Prostate gland (tissue), 2 donors: ENCODE results near the gene TFF1. TPM values are rescaled to one million over a fixed set of nuclear protein-coding genes. Genes with fewer than 3 reads are reported as not detected.

Experiments
- DNase-seq: peaks from one replicate; pipeline ENCODE4 v3.0.0-alpha.2; 2019; ENCODE audit warnings: low spot score
- H3K27ac ChIP-seq, 2 donors: fragments of 200-600 bp; sonication (generic); 2 replicates each; pipeline ENCODE4 v1.5.1; 2017 to 2019
- H3K27me3 ChIP-seq: fragments of 200-600 bp; sonication (generic); replicated peaks from 2 replicates; pipeline ENCODE4 v1.5.1; 2019; ENCODE audit not compliant: insufficient read depth
- H3K36me3 ChIP-seq, 2 donors: fragments of 200-600 bp; sonication (generic); 1 replicate in 1 of 2; 2 replicates in 1 of 2; pipeline versions ENCODE4 v1.5.1 to v1.8.1; 2017 to 2019
- H3K4me1 ChIP-seq: fragments of 200-600 bp; sonication (generic); replicated peaks from 2 replicates; pipeline ENCODE4 v1.5.1; 2019
- H3K4me3 ChIP-seq, 2 donors: fragments of 200-600 bp; sonication (generic); 2 replicates each; pipeline ENCODE4 v1.5.1; 2017 to 2019
- H3K9me3 ChIP-seq: fragments of 200-600 bp; sonication (generic); 2 replicates; pipeline ENCODE4 v1.5.1; 2017
- CTCF ChIP-seq, 4 experiments: fragments of 200-600 bp in 2 of 4; fragments of 450-650 bp in 2 of 4; sonication (generic) in 2 of 4; IDR thresholded peaks; 1 replicate in 3 of 4; 2 replicates in 1 of 4; pipeline ENCODE4 v1.5.1; 2016 to 2019; ENCODE audit warnings: antibody characterized with exemption in 4 of 4, mild to moderate bottlenecking in 2 of 4, moderate library complexity in 2 of 4
- POLR2A ChIP-seq: fragments of 450-650 bp; IDR thresholded peaks from one replicate; pipeline ENCODE4 v1.6.1; 2016; ENCODE audit warnings: antibody characterized with exemption, mild to moderate bottlenecking
- POLR2AphosphoS5 ChIP-seq: sonication (generic); formaldehyde crosslinking; IDR thresholded peaks from one replicate; pipeline ENCODE4 v1.6.1; 2017; ENCODE audit warnings: antibody characterized with exemption
- WGBS: methylation state at CpG from one replicate; pipeline ENCODE4 v1.1.5; 2018; 5-methylcytosine and 5-hydroxymethylcytosine counted together
- intact Hi-C: fragments of 100-400 bp; cut with DNase I; formaldehyde crosslinking; loops from one replicate; pipeline ENCODE4 v1.14.2; 2022
- total RNA-seq, 2 donors: library from RNA; depleted of rRNA; stranded (reverse); fragments of >200 nt; gene quantifications; one replicate each; pipeline ENCODE4 v1.1.0, GENCODE V29; 2016

The TFF1 gene
- total RNA-seq, 2 donors from 2014 or later: 4.7 to 16.2 TPM

- TF ChIP-seq CTCF (IDR thresholded peaks at IDR 0.05) (no peak), POLR2A (no peak), POLR2AphosphoS5 (no peak)
- Histone ChIP-seq H3K36me3 (no peaks in the 10 kb centered on the region), H3K4me3 (no peak overlapping the region), H3K4me1 (peaks cover 11% of the 10 kb centered on the region), H3K27me3 (no peaks in the 10 kb centered on the region), H3K27ac (no peak overlapping the region), H3K9me3 (no peaks in the 10 kb centered on the region)
- intact Hi-C loops: no loop called here
- 91% methylated on average over 20 of the region's 20 CpGs for WGBS
- no peak for DNase-seq
Measured at GRCh38 chr21:42317826-42318746, 48.2 kb downstream of the TFF1 start.

- Histone ChIP-seq H3K4me3 (no peak overlapping the region), H3K27me3 (no peaks in the 10 kb centered on the region), H3K9me3 (no peaks in the 10 kb centered on the region), H3K36me3 (no peaks in the 10 kb centered on the region), H3K27ac (no peak overlapping the region), H3K4me1 (peaks cover 11% of the 10 kb centered on the region)
- DNase-seq: no peak
- TF ChIP-seq CTCF (IDR thresholded peaks at IDR 0.05) (no peak), POLR2A (no peak), POLR2AphosphoS5 (no peak)
- intact Hi-C loops: no loop called here
- 79% methylated on average over 5 of the region's 8 CpGs for WGBS
Measured at GRCh38 chr21:42317341-42317741, 49.0 kb downstream of the TFF1 start.

- no peaks in the 10 kb centered on the region for H3K36me3 ChIP-seq
- no peak for DNase-seq
- no peak for TF ChIP-seq POLR2AphosphoS5
- TF ChIP-seq CTCF (IDR thresholded peaks at IDR 0.05): no peak
- no peak for TF ChIP-seq POLR2A
- peaks cover 11% of the 10 kb centered on the region for H3K4me1 ChIP-seq
- no peaks in the 10 kb centered on the region for H3K9me3 ChIP-seq
- intact Hi-C loops: no loop called here
- H3K27me3 ChIP-seq: no peaks in the 10 kb centered on the region
- WGBS: 93% methylated on average over 15 of the region's 16 CpGs
- H3K27ac ChIP-seq: no peak overlapping the region
- no peak overlapping the region for H3K4me3 ChIP-seq
Measured at GRCh38 chr21:42316891-42317290, 49.4 kb downstream of the TFF1 start.

- Histone ChIP-seq H3K27ac (peak within 1 kb of the TSS; percentile 51 to 55), H3K4me1 (peaks cover 11% of the 10 kb centered on the region), H3K27me3 (no peaks in the 10 kb centered on the region), H3K4me3 (no peak within 1 kb of the TSS), H3K9me3 (no peaks in the 10 kb centered on the region), H3K36me3 (no peaks in the 10 kb centered on the region)
- intact Hi-C loops: no loop called here
- no peak for TF ChIP-seq CTCF (IDR thresholded peaks at IDR 0.05)
- TF ChIP-seq POLR2A: no peak
- peak; percentile 54 for TF ChIP-seq POLR2AphosphoS5
- WGBS: 31% methylated on average over 15 of the region's 15 CpGs
- DNase-seq: peak; percentile 63
Measured at GRCh38 chr21:42315296-42315891, 50.9 kb downstream of the TFF1 start, which contains the start of gene TFF3. Gene TFF3, minus strand, starts transcription at chr21:42315409. Its CDS starts 35 bp downstream, at chr21:42315374.
